ENCODE measurements around the gene CTTNBP2NL. TPM values are rescaled to one million over a fixed set of nuclear protein-coding genes. Genes with fewer than 3 reads are reported as not detected.
A peak's percentile ranks its signal among the peaks of the same experiment; 100 is the strongest.

Gene CTTNBP2NL
- total and polyA plus RNA-seq, 4 donors: 1.7 to 4.4 (median 3.0) TPM

DNA sequence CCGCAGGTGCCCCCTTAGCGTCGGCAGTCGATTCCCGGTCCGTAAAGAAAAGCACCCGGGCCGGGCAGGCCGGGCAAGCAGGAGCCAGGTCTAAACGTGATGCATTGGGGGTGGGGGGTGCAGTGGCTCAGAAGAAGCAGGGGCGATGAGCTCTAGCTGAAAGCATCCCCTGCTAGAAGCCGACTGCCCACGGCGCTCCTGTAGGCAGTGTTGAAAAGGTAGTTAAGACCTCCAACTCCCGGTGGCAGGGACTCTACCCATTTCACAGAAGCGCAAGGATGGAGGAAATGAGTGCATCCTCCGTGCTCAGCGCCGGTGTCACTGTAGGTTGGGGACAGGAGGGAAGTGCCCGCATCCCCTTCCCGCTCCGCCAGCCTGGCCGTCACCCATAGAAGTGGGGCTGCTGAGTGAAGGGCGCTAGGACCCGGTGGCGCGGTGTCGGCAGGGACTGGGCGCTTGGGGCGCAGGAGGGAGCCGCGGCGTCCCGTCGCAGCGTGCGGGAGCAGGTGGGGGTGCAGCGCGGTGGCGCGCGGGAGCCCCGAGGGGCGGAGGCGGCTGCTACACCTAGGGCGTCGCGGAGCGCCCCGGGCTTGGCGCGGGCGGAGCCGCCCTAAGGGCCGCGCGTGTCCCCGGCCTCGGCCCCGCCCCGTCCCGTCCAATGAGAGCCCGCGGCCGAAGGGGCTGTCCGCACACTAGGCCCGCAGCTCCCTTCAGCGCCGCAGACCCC lies 112.4 kb downstream of the CTTNBP2NL start, which contains the start of gene WNT2B (continued):
- TF ChIP-seq, protein P1, sequence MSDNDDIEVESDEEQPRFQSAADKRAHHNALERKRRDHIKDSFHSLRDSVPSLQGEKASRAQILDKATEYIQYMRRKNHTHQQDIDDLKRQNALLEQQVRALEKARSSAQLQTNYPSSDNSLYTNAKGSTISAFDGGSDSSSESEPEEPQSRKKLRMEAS (IDR thresholded peaks at IDR 0.05): no peak
- TF ChIP-seq GABPA (IDR thresholded peaks at IDR 0.05 in 1 of 2, conservative IDR thresholded peaks at IDR 0.05 in 1 of 2): no peak
- no peak for TF ChIP-seq TAF1 (conservative IDR thresholded peaks at IDR 0.05)
- TF ChIP-seq HNF4G (IDR thresholded peaks at IDR 0.05): no peak

DNA sequence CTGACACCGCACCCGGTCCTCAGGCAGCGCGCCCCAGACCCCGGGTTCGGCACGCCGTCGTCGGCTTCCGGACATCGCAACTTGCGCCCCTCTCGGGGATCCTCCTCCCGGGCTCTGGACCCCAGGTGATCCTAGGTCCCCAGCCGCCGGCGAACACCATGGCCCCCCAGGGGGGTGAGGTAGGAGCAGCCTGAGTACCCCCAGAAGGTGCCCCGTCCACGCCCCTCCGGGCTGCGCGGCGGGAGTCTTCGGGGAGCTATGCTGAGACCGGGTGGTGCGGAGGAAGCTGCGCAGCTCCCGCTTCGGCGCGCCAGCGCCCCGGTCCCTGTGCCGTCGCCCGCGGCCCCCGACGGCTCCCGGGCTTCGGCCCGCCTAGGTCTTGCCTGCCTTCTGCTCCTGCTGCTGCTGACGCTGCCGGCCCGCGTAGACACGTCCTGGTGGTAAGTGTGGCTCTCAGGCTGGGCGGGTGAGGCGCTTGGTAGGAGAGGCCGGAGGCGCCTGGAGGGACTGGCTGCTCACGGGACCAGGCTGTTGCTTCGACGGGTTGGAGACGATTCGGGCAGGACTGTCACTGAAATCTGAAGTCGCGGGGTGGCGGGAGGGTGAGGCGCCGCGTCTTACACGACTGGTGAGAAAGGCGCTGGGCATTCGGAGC lies 113.1 kb downstream of the CTTNBP2NL start:
- peak overlapping the region in 2 of 3 donors; percentile 46 to 51 for H3K4me3 ChIP-seq (ENCODE audit: low read depth in 1 of 3, low read length in 3 of 3)
- 11% methylated on average over 66 of the region's 66 CpGs for WGBS
- no peaks in the 10 kb centered on the region for H3K36me3 ChIP-seq (ENCODE audit: control insufficient read depth in 4 of 4, insufficient read depth in 3 of 4, low read depth in 1 of 4, low read length in 3 of 4)
- peaks cover 15 to 19% (median 17%) of the 10 kb centered on the region in 4 donors for H3K4me1 ChIP-seq (ENCODE audit: control insufficient read depth in 4 of 4, insufficient read depth in 4 of 4, low read length in 3 of 4)
- DNase-seq (ENCODE audit: low spot score): no peak
- no peaks in the 10 kb centered on the region for H3K9me3 ChIP-seq (ENCODE audit: control insufficient read depth in 4 of 4, low read length in 3 of 4)
- no peak for TF ChIP-seq GABPA (IDR thresholded peaks at IDR 0.05 in 1 of 2, conservative IDR thresholded peaks at IDR 0.05 in 1 of 2)
- TF ChIP-seq, protein P1 (IDR thresholded peaks at IDR 0.05): no peak
- TF ChIP-seq JUND (IDR thresholded peaks at IDR 0.05): no peak
- TF ChIP-seq, protein P2, sequence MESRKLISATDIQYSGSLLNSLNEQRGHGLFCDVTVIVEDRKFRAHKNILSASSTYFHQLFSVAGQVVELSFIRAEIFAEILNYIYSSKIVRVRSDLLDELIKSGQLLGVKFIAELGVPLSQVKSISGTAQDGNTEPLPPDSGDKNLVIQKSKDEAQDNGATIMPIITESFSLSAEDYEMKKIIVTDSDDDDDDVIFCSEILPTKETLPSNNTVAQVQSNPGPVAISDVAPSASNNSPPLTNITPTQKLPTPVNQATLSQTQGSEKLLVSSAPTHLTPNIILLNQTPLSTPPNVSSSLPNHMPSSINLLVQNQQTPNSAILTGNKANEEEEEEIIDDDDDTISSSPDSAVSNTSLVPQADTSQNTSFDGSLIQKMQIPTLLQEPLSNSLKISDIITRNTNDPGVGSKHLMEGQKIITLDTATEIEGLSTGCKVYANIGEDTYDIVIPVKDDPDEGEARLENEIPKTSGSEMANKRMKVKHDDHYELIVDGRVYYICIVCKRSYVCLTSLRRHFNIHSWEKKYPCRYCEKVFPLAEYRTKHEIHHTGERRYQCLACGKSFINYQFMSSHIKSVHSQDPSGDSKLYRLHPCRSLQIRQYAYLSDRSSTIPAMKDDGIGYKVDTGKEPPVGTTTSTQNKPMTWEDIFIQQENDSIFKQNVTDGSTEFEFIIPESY (IDR thresholded peaks at IDR 0.05): no peak
- TF ChIP-seq FOXA2 (IDR thresholded peaks at IDR 0.05): no peak
- H3K27ac ChIP-seq (ENCODE audit: low read depth in 1 of 2, low read length in 2 of 2): no peak overlapping the region
- peaks cover 0 to 16% (median 4%) of the 10 kb centered on the region in 4 donors for H3K27me3 ChIP-seq (ENCODE audit: control insufficient read depth in 4 of 4, insufficient read depth in 4 of 4, low read length in 3 of 4)
- H3K9ac ChIP-seq (ENCODE audit: low read depth in 1 of 2, low read length in 2 of 2): no peak overlapping the region

DNA sequence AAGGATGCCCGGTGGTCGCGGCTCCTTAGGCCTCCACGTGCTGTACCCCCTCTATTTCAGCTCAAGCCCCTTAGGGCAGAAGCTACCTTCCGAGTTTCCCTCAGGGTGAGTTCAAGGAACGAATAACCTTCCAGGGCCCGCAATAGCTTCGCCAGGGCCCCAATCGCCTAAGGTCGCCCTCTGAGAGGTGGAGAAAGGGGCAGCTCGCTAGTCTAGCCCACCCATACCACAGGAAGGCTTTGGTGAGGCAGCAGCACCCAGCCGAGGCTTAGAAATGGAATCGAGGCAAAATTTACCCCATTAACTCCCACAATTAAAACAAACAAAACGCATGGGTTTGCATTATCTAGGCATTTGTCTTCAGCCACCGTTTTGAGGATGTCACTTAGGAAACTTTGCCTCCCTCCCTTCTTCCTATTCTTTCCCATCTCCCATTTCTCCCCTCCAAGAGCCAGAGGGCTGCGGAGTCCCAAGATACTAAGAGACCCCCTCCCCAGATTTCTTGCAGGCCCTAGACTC lies 113.7 kb downstream of the CTTNBP2NL start:
- Histone ChIP-seq H3K4me1 (ENCODE audit: control insufficient read depth in 4 of 4, insufficient read depth in 4 of 4, low read length in 3 of 4) (peaks cover 15 to 19% (median 17%) of the 10 kb centered on the region in 4 donors), H3K36me3 (ENCODE audit: control insufficient read depth in 4 of 4, insufficient read depth in 3 of 4, low read depth in 1 of 4, low read length in 3 of 4) (no peaks in the 10 kb centered on the region), H3K27ac (ENCODE audit: low read depth in 1 of 2, low read length in 2 of 2) (no peak overlapping the region), H3K9me3 (ENCODE audit: control insufficient read depth in 4 of 4, low read length in 3 of 4) (no peaks in the 10 kb centered on the region), H3K9ac (ENCODE audit: low read depth in 1 of 2, low read length in 2 of 2) (no peak overlapping the region), H3K4me3 (ENCODE audit: low read depth in 1 of 3, low read length in 3 of 3) (no peak overlapping the region), H3K27me3 (ENCODE audit: control insufficient read depth in 4 of 4, insufficient read depth in 4 of 4, low read length in 3 of 4) (peaks cover 0 to 12% (median 4%) of the 10 kb centered on the region in 4 donors)
- TF ChIP-seq FOXA1 (IDR thresholded peaks at IDR 0.05) (no peak), HNF4G (IDR thresholded peaks at IDR 0.05) (no peak), GABPA (IDR thresholded peaks at IDR 0.05 in 1 of 2, conservative IDR thresholded peaks at IDR 0.05 in 1 of 2) (no peak), ATF3 (IDR thresholded peaks at IDR 0.05) (no peak), EGR1 (IDR thresholded peaks at IDR 0.05; ENCODE audit: low read depth in 2 of 2) (no peak), RAD21 (IDR thresholded peaks at IDR 0.05) (no peak), YY1 (IDR thresholded peaks at IDR 0.05) (no peak), FOXA2 (IDR thresholded peaks at IDR 0.05) (no peak), RXRA (IDR thresholded peaks at IDR 0.05) (no peak), TAF1 (conservative IDR thresholded peaks at IDR 0.05) (no peak), JUND (IDR thresholded peaks at IDR 0.05) (no peak), SP1 (IDR thresholded peaks at IDR 0.05) (no peak)
- TF ChIP-seq, protein P2 (IDR thresholded peaks at IDR 0.05): no peak
- TF ChIP-seq, protein P1 (IDR thresholded peaks at IDR 0.05): no peak
- TF ChIP-seq, protein P3, sequence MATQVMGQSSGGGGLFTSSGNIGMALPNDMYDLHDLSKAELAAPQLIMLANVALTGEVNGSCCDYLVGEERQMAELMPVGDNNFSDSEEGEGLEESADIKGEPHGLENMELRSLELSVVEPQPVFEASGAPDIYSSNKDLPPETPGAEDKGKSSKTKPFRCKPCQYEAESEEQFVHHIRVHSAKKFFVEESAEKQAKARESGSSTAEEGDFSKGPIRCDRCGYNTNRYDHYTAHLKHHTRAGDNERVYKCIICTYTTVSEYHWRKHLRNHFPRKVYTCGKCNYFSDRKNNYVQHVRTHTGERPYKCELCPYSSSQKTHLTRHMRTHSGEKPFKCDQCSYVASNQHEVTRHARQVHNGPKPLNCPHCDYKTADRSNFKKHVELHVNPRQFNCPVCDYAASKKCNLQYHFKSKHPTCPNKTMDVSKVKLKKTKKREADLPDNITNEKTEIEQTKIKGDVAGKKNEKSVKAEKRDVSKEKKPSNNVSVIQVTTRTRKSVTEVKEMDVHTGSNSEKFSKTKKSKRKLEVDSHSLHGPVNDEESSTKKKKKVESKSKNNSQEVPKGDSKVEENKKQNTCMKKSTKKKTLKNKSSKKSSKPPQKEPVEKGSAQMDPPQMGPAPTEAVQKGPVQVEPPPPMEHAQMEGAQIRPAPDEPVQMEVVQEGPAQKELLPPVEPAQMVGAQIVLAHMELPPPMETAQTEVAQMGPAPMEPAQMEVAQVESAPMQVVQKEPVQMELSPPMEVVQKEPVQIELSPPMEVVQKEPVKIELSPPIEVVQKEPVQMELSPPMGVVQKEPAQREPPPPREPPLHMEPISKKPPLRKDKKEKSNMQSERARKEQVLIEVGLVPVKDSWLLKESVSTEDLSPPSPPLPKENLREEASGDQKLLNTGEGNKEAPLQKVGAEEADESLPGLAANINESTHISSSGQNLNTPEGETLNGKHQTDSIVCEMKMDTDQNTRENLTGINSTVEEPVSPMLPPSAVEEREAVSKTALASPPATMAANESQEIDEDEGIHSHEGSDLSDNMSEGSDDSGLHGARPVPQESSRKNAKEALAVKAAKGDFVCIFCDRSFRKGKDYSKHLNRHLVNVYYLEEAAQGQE (IDR thresholded peaks at IDR 0.05): no peak
- TF ChIP-seq, protein P4, sequence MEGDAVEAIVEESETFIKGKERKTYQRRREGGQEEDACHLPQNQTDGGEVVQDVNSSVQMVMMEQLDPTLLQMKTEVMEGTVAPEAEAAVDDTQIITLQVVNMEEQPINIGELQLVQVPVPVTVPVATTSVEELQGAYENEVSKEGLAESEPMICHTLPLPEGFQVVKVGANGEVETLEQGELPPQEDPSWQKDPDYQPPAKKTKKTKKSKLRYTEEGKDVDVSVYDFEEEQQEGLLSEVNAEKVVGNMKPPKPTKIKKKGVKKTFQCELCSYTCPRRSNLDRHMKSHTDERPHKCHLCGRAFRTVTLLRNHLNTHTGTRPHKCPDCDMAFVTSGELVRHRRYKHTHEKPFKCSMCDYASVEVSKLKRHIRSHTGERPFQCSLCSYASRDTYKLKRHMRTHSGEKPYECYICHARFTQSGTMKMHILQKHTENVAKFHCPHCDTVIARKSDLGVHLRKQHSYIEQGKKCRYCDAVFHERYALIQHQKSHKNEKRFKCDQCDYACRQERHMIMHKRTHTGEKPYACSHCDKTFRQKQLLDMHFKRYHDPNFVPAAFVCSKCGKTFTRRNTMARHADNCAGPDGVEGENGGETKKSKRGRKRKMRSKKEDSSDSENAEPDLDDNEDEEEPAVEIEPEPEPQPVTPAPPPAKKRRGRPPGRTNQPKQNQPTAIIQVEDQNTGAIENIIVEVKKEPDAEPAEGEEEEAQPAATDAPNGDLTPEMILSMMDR (IDR thresholded peaks at IDR 0.05; ENCODE audit: low read depth, low read length, missing input control): no peak
- no peak for DNase-seq (ENCODE audit: low spot score)
- 36% methylated on average over 16 of the region's 16 CpGs for WGBS
